Measurements from ENCODE around the gene DIRAS2. TPM values are rescaled to one million over a fixed set of nuclear protein-coding genes. Genes with fewer than 3 reads are reported as not detected.

The DIRAS2 gene
- total RNA-seq, 3 donors from 2014 or later = under 0.01 to 1.2 TPM; not detected in 1

- no peak for TF ChIP-seq POLR2A (IDR thresholded peaks at IDR 0.05)
- no peak for DNase-seq (ENCODE audit: low spot score in 2 of 2)
These were observed 63.4 kb downstream of the DIRAS2 start for GRCh38 chr9:90579181-90579580.

GRCh38 chr9:90578126-90578815 is 64.4 kb downstream of the DIRAS2 start:
- Histone ChIP-seq H3K9me3 (no peaks in the 10 kb centered on the region), H3K4me3 (no peak overlapping the region), H3K27ac (no peak overlapping the region), H3K27me3 (no peaks in the 10 kb centered on the region), H3K4me1 (no peaks in the 10 kb centered on the region), H3K36me3 (no peaks in the 10 kb centered on the region)
- intact Hi-C loops (cut with DNase I; ENCODE audit: low total_unique reads) = no loop called here
- TF ChIP-seq CTCF (IDR thresholded peaks at IDR 0.05) (no peak), POLR2AphosphoS5 (IDR thresholded peaks at IDR 0.05) (no peak), POLR2A (IDR thresholded peaks at IDR 0.05) (no peak)
- DNase-seq (ENCODE audit: low spot score in 2 of 2) = no peak

More at GRCh38 chr9:90579181-90579580, 63.4 kb downstream of the DIRAS2 start:
- intact Hi-C loops (cut with DNase I; ENCODE audit: low total_unique reads) = no loop called here
- H3K27ac ChIP-seq = no peak overlapping the region
- no peaks in the 10 kb centered on the region for H3K4me1 ChIP-seq
- H3K9me3 ChIP-seq = no peaks in the 10 kb centered on the region
- H3K27me3 ChIP-seq = no peaks in the 10 kb centered on the region
- no peak overlapping the region for H3K4me3 ChIP-seq
- no peaks in the 10 kb centered on the region for H3K36me3 ChIP-seq

GRCh38 chr9:90569511-90569910 is 73.1 kb downstream of the DIRAS2 start:
- intact Hi-C loops (cut with DNase I; ENCODE audit: low total_unique reads) = no loop called here
- Histone ChIP-seq H3K36me3 (no peaks in the 10 kb centered on the region), H3K27me3 (no peaks in the 10 kb centered on the region), H3K9me3 (no peaks in the 10 kb centered on the region), H3K4me1 (no peaks in the 10 kb centered on the region), H3K4me3 (no peak overlapping the region), H3K27ac (no peak overlapping the region)
- DNase-seq (ENCODE audit: low spot score in 2 of 2) = no peak
- TF ChIP-seq POLR2A (IDR thresholded peaks at IDR 0.05) (no peak), CTCF (IDR thresholded peaks at IDR 0.05) (no peak), POLR2AphosphoS5 (IDR thresholded peaks at IDR 0.05) (no peak)

- Histone ChIP-seq H3K27ac (no peak overlapping the region), H3K36me3 (no peaks in the 10 kb centered on the region), H3K4me1 (no peaks in the 10 kb centered on the region), H3K4me3 (no peak overlapping the region), H3K9me3 (no peaks in the 10 kb centered on the region), H3K27me3 (no peaks in the 10 kb centered on the region)
- TF ChIP-seq CTCF (IDR thresholded peaks at IDR 0.05) (no peak), POLR2AphosphoS5 (IDR thresholded peaks at IDR 0.05) (no peak), POLR2A (IDR thresholded peaks at IDR 0.05) (no peak)
- DNase-seq (ENCODE audit: low spot score in 2 of 2) = no peak
- intact Hi-C loops (cut with DNase I; ENCODE audit: low total_unique reads) = no loop called here
These were observed 74.0 kb downstream of the DIRAS2 start for GRCh38 chr9:90568667-90569066.

GRCh38 chr9:90562229-90562628 is 80.4 kb downstream of the DIRAS2 start:
- DNase-seq (ENCODE audit: low spot score in 2 of 2) = no peak
- no peaks in the 10 kb centered on the region for H3K27me3 ChIP-seq
- H3K9me3 ChIP-seq = no peaks in the 10 kb centered on the region
- no peaks in the 10 kb centered on the region for H3K4me1 ChIP-seq
- intact Hi-C loops (cut with DNase I; ENCODE audit: low total_unique reads) = no loop called here
- no peak overlapping the region for H3K4me3 ChIP-seq
- no peak overlapping the region for H3K27ac ChIP-seq
- no peaks in the 10 kb centered on the region for H3K36me3 ChIP-seq
- no peak for TF ChIP-seq POLR2AphosphoS5 (IDR thresholded peaks at IDR 0.05)
- no peak for TF ChIP-seq POLR2A (IDR thresholded peaks at IDR 0.05)
- TF ChIP-seq CTCF (IDR thresholded peaks at IDR 0.05) = no peak

Other genes with a start within 250 kb of the DIRAS2 start
- gene SYK, start 159.0 kb upstream of the DIRAS2 start, total RNA-seq = 10 to 100 TPM; 11.8 to 37.8 (median 25.9) TPM